ENCODE measurements around the gene KLRC1. TPM values are rescaled to one million over a fixed set of nuclear protein-coding genes. Genes with fewer than 3 reads are reported as not detected.

KLRC1 gene
- total and polyA plus RNA-seq, 2 of the 13 experiments (the other 11 are each of a cell fraction or from before 2014, with no cell fraction given): not detected

DNA sequence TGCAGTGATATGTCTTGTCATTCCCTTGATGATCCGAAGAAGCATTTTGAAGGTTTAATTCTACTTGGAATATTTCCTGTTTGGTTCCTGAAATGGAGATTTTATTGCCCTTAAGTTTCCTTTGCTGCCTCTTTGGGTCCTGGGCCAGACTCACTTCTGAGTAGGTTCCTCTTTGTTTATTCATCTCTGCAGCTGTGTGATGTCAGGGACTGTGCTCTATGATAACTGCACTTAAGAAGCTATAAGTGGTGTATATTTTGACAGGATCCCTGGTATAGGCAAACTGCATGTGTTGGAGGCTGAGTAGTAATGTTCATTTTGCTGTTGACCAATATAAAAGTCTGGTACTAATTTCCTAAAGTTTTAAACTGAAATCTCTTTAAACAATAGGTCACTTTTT is 43.8 kb downstream of the KLRC1 start, which contains the start of gene KLRC4 (continued):
- TF ChIP-seq, protein P1, sequence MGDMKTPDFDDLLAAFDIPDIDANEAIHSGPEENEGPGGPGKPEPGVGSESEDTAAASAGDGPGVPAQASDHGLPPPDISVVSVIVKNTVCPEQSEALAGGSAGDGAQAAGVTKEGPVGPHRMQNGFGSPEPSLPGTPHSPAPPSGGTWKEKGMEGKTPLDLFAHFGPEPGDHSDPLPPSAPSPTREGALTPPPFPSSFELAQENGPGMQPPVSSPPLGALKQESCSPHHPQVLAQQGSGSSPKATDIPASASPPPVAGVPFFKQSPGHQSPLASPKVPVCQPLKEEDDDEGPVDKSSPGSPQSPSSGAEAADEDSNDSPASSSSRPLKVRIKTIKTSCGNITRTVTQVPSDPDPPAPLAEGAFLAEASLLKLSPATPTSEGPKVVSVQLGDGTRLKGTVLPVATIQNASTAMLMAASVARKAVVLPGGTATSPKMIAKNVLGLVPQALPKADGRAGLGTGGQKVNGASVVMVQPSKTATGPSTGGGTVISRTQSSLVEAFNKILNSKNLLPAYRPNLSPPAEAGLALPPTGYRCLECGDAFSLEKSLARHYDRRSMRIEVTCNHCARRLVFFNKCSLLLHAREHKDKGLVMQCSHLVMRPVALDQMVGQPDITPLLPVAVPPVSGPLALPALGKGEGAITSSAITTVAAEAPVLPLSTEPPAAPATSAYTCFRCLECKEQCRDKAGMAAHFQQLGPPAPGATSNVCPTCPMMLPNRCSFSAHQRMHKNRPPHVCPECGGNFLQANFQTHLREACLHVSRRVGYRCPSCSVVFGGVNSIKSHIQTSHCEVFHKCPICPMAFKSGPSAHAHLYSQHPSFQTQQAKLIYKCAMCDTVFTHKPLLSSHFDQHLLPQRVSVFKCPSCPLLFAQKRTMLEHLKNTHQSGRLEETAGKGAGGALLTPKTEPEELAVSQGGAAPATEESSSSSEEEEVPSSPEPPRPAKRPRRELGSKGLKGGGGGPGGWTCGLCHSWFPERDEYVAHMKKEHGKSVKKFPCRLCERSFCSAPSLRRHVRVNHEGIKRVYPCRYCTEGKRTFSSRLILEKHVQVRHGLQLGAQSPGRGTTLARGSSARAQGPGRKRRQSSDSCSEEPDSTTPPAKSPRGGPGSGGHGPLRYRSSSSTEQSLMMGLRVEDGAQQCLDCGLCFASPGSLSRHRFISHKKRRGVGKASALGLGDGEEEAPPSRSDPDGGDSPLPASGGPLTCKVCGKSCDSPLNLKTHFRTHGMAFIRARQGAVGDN (CRISPR knock-in tag; IDR thresholded peaks at IDR 0.05): no peak
- TF ChIP-seq ETV6 (CRISPR knock-in tag; conservative IDR thresholded peaks at IDR 0.05): no peak

DNA sequence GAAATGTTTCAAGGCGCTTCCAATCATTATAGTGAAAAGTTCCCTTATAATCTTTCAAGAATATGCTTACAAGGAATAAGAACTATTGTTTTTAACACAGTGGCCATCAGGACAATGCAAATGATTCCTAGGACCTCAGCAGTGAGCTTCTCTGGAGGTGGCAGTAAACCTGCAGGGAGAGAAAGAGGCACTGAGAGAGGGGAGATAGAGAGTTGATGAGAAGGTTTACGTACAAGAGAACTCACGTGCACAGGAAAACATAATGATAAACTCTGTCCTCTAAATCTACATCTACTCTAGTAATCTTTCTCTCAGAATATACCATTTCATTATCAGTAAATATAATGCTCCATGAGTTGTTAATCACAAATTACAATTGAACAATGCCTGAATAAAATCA is 44.3 kb downstream of the KLRC1 start:
- no peak overlapping the region for H2AFZ ChIP-seq (ENCODE audit: low read length)
- TF ChIP-seq, protein P2, sequence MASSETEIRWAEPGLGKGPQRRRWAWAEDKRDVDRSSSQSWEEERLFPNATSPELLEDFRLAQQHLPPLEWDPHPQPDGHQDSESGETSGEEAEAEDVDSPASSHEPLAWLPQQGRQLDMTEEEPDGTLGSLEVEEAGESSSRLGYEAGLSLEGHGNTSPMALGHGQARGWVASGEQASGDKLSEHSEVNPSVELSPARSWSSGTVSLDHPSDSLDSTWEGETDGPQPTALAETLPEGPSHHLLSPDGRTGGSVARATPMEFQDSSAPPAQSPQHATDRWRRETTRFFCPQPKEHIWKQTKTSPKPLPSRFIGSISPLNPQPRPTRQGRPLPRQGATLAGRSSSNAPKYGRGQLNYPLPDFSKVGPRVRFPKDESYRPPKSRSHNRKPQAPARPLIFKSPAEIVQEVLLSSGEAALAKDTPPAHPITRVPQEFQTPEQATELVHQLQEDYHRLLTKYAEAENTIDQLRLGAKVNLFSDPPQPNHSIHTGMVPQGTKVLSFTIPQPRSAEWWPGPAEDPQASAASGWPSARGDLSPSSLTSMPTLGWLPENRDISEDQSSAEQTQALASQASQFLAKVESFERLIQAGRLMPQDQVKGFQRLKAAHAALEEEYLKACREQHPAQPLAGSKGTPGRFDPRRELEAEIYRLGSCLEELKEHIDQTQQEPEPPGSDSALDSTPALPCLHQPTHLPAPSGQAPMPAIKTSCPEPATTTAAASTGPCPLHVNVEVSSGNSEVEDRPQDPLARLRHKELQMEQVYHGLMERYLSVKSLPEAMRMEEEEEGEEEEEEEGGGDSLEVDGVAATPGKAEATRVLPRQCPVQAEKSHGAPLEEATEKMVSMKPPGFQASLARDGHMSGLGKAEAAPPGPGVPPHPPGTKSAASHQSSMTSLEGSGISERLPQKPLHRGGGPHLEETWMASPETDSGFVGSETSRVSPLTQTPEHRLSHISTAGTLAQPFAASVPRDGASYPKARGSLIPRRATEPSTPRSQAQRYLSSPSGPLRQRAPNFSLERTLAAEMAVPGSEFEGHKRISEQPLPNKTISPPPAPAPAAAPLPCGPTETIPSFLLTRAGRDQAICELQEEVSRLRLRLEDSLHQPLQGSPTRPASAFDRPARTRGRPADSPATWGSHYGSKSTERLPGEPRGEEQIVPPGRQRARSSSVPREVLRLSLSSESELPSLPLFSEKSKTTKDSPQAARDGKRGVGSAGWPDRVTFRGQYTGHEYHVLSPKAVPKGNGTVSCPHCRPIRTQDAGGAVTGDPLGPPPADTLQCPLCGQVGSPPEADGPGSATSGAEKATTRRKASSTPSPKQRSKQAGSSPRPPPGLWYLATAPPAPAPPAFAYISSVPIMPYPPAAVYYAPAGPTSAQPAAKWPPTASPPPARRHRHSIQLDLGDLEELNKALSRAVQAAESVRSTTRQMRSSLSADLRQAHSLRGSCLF (CRISPR knock-in tag; IDR thresholded peaks at IDR 0.05; ENCODE audit: borderline replicate concordance): no peak

More for the DNA sequence above, 44.3 kb downstream of the KLRC1 start:
- no peak for ATAC-seq
- WGBS (ENCODE audit: low lambda C conversion rate): 39% methylated on average over 3 of the region's 3 CpGs
- in situ Hi-C loops (cut with HindIII; ENCODE audit: extremely low pct_ligation_motif_present, low pct_unique_long_range_greater_than_20kb) (no loop called here), intact Hi-C loops (cut with micrococcal nuclease; ENCODE audit: unreplicated experiment) (no loop called here)
- no TSS peak for BruUV-seq (replicated peaks)
- Histone ChIP-seq H3K4me1 (ENCODE audit: insufficient read depth, low read length) (no peaks in the 10 kb centered on the region), H3K27ac (ENCODE audit: extremely low read length, insufficient read depth, low read length) (no peak overlapping the region), H3K79me2 (ENCODE audit: insufficient read depth, low read length) (no peaks in the 10 kb centered on the region), H3K4me3 (replicated peaks in 1 of 3; ENCODE audit: insufficient read depth in 1 of 3, low read depth in 2 of 3, low read length in 3 of 3) (no peak overlapping the region), H3K27me3 (ENCODE audit: control insufficient read depth in 1 of 2, insufficient read depth in 2 of 2, low read length in 2 of 2) (no peaks in the 10 kb centered on the region), H3K9ac (ENCODE audit: insufficient read depth, low read depth, low read length) (no peak overlapping the region), H3K9me3 (ENCODE audit: low read length) (no peaks in the 10 kb centered on the region), H3K4me2 (ENCODE audit: low read depth, low read length) (no peak overlapping the region), H4K20me1 (ENCODE audit: insufficient read depth, low read length) (no peaks in the 10 kb centered on the region), H3K36me3 (replicated peaks in 1 of 2; ENCODE audit: control insufficient read depth in 1 of 2, insufficient read depth in 2 of 2, low read length in 2 of 2) (no peaks in the 10 kb centered on the region)
- FAIRE-seq: no peak
- ChIA-PET POLR2A (no interaction called here), CTCF (ENCODE audit: low intra/inter-chr PET ratio, low total read pairs) (no interaction called here)
- DNase-seq (ENCODE audit: low spot score): no peak
